ENCODE data around the gene CYP4V2.

Gene CYP4V2

GRCh38 chr4:186172546-186172945, 18.8 kb upstream of the CYP4V2 start:
- no peak for DNase-seq (ENCODE audit: low read depth)
- TF ChIP-seq CTCF (IDR thresholded peaks at IDR 0.05; ENCODE audit: low read length, missing control alignments), result no peak
- no peak overlapping the region for H3K4me3 ChIP-seq (replicated peaks; ENCODE audit: low read depth, low read length)

- no peak for TF ChIP-seq CTCF (IDR thresholded peaks at IDR 0.05; ENCODE audit: low read length, missing control alignments)
- no peak overlapping the region for H3K4me3 ChIP-seq (replicated peaks; ENCODE audit: low read depth, low read length)
- DNase-seq (ENCODE audit: low read depth), result no peak
These were observed 3.3 kb upstream of the CYP4V2 start for GRCh38 chr4:186188107-186188506.

GRCh38 chr4:186189656-186190055, 1.7 kb upstream of the CYP4V2 start:
- no peak for TF ChIP-seq CTCF (IDR thresholded peaks at IDR 0.05; ENCODE audit: low read length, missing control alignments)
- no peak overlapping the region for H3K4me3 ChIP-seq (replicated peaks; ENCODE audit: low read depth, low read length)
- no peak for DNase-seq (ENCODE audit: low read depth)

GRCh38 chr4:186190581-186191199, 677 bp upstream of the CYP4V2 start:
- peak overlapping the region; percentile 68 for H3K4me3 ChIP-seq (replicated peaks; ENCODE audit: low read depth, low read length)
- DNase-seq (ENCODE audit: low read depth), result peak; percentile 14
- peak; percentile 1 for TF ChIP-seq CTCF (IDR thresholded peaks at IDR 0.05; ENCODE audit: low read length, missing control alignments)

- peak; percentile 56 for DNase-seq (ENCODE audit: low read depth)
- H3K4me3 ChIP-seq (replicated peaks; ENCODE audit: low read depth, low read length), result peak overlapping the region; percentile 68
- TF ChIP-seq CTCF (IDR thresholded peaks at IDR 0.05; ENCODE audit: low read length, missing control alignments), result no peak
These were observed 772 bp downstream of the CYP4V2 start for GRCh38 chr4:186192066-186192612.

GRCh38 chr4:186193851-186194250, 2.5 kb downstream of the CYP4V2 start:
- no peak for TF ChIP-seq CTCF (IDR thresholded peaks at IDR 0.05; ENCODE audit: low read length, missing control alignments)
- no peak for DNase-seq (ENCODE audit: low read depth)
- H3K4me3 ChIP-seq (replicated peaks; ENCODE audit: low read depth, low read length), result no peak overlapping the region

- H3K4me3 ChIP-seq (replicated peaks; ENCODE audit: low read depth, low read length), result no peak overlapping the region
- no peak for DNase-seq (ENCODE audit: low read depth)
- no peak for TF ChIP-seq CTCF (IDR thresholded peaks at IDR 0.05; ENCODE audit: low read length, missing control alignments)
These were observed 4.7 kb downstream of the CYP4V2 start for GRCh38 chr4:186196063-186196462.

Data from fibroblast of pulmonary artery (primary cell).